Limb (tissue), 2 donors: ENCODE measurements around the gene SURF1.

Experiments
- DNase-seq, 2 donors: peaks; one replicate each; pipeline ENCODE4 v3.0.0-alpha.2; 2016; ENCODE audit errors: extremely low spot score in 2 of 2

SURF1 gene

DNA sequence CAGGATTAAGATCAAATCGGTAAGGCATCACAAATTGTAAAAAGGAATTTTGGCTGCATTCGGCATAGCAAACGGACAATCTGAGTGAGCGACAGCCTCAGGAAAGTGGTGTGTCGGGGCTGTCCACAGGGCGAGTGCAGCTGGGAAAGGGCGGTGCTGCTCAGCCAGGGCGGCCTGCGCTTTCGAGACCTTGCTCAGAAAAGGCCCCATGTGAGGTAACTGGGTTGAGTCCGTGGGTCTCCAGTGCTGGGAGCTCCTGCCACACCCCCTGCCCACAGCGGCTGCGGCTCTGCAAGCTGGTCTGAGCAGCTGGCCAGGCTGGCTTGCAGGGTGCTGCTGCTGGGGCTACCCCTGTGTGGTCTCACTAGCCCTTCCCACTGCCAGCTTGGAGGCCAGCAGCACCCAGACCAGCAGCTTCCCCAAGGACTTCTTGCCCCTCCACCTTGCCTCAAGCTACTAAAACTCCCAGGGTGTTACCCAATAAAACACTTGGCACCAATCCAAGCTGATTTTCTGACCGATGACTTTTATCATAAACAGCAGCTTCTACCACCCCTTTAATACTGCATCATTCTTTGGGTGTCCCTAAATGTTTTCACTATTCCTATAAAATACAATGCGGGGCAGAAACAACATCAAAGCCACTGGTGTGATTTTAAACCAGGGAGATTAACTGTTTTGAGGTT is 6.2 kb upstream of the SURF1 start:
- no peak for DNase-seq

DNA sequence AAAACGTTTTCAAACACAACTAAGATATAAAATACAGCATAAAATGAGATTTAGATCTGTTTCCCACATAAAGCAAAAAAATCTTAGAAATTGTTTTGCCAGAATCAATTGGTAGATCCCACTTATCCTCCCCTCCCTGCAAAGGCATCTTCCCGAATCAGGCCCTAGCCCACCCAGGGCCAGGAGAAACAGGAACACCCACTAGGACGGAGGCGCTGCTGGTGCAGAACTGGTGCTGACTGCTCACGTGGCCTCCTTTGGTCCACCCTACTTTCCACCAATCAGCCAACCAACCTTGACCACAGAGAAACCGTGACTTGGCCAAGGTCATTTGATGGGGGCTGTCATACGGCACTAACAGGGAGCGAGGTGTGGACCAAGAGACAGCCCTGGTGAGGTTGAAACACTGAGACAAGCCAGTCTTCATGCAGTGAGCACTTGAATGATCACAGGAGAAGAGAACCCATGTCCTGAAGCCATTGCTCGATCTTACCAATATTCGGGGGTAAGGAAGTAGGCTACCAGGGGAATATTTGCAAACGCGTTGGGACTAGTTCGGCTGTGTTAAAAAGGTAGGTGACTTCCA is 5.3 kb upstream of the SURF1 start:
- DNase-seq = no peak

DNA sequence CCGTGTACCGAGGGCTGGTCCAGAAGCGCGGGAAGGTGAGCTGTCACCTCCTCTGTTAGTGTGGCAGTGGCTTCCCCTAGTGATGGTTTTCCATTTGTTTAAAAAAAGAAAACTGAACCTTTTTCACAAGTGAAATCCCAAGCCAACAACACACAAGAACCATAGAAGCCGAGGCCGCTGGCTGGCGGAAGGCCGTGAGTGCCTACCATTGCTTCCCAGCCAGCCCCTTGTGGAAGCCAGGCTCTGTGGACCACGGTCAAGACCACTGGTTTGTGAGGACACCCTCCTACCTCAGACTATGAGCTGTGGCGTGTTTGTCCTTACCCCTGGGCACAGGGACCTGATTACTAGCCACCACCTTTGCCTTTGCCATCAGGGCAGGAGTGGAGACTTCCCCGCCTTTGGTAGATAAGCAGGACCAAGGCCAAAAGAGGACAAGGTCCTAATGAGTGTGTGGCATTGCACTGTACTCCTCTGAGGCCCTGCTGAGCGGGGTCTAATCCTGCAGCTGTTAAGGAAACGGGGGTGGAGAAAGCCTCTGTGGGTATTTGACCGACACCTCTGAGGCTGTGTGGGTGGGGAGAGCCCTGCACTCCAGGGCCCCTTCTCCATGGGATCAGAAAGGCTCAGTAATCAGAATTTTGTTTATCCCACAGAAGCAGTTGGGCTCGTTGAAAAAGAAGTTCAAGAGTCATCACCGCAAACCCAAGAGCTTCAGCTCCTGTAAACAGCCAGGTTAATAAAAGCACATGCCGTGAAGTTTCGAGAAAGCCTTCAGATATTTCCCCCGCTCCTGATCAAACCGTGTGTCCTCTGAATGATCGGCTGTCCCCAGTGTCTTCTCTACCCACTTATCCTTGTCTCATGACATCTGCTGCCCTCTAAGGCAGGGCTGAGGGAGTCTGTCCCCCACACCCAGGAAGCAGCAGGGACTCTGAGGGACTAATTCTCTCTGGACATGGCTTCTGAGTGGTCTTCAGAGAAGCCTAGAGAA is 4.4 kb upstream of the SURF1 start:
- DNase-seq = no peak

DNA sequence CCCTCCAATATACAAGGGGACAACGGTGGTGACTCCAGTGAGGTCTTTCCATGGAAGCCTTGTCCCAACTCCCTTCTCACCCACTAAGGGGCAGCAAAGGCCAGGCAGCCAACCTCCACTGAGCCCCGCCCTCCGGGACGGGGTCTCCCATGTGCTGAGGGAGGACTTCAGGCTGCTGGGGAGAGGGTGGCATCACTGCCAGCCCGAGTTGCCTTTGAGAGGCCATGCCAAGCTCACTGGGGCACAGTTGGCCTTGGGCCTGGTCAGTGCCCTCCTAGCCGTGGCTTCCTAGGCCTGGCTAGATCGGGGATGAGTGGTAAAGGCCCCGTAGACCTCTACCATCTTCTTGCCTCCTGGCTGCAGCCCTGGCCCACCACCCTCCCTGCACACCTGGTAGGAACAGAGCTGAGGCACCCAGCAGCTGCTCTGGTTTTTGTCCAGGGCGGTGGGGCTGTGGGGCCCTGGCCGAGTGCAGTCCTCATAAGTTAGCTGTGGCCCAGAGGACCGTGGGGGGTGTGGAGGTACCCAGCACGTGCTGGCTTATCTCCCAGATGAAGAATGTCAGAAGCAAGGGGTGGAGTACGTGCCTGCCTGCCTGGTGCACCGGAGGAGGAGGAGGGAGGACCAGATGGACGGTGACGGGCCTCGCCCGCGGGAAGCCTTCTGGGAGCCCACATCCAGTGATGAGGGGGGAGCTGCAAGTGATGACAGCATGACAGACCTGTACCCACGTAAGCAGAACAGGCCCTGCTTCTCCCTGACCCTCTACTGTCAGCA is 3.3 kb upstream of the SURF1 start:
- no peak for DNase-seq

DNA sequence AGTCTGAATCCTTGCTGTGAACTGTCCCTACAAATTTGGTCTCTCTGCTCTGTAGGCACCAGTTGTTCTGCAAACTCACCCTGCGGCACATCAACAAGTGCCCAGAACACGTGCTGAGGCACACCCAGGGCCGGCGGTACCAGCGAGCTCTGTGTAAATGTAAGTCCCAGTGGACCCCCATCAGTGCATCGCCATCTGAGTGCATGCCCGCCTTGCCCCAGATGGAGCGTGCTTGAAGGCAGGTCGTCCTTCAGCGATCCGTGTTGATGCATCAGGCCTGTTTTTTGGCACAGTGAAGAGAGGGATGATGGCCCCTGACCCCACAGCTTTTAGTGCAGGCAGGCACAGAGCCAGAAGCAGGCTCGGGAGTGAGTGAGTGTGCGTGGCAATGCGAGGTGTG is 1.4 kb upstream of the SURF1 start:
- no peak for DNase-seq

DNA sequence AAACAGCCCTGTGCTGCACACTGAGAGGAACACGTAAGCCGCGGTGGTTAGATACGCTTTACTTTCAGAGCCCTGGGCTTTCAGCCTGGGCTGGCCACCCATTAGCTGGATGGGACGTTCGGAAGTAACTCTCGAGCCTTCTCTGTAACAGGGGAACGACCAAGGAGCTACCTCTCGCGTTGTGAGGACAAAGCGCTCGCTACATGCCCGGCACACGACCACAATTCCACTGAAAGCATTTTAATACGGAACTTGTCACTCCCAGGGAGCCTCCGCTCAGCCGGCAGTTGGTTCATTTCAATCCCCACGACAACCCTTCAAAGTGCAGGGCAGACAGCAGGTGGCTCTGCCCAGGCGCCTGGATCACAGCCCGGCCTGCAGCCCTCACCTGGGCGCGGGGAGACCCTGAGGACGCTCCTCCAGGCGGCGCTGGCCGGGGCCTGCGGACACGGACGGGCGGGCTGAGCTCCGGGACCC is 368 bp downstream of the SURF1 start:
- no peak for DNase-seq

DNA sequence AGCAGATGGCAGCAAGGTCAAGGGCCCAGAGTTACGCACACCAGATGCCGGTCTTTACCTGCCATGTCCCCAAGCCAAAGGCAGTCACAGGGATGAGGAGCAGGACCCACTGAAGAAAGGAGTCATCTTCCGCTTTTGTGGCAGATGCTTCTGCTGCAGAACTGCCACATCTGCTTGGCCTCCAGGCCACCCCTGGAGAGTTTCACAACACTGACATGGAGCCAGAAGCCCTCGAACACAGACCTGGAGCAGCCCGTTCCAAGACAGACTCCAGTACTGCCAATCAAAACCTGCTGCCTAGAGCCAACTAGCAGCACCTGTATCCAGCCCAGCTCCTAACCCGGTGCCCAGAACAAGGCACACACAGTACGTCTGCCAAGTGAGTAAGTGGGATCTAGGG is 1.5 kb downstream of the SURF1 start:
- DNase-seq = no peak

DNA sequence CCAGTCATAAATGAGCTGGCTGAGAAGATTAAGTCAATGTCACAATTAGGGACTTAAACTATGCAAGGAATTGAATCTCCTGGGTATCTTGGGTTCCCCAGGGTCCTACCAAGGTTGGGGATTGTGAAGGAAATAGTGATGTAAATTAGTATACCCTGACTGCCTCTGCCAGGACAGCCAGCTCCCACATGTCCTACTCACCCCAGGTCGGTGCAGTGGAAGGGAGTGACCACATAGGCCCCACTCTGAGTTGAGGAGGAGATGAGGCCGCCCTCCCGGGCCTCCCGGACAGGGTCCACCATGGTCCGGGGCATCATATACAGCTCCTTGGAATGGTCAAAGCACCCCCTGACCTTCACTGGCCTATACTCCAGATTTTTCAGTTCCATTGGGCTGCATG is 2.7 kb downstream of the SURF1 start:
- no peak for DNase-seq

DNA sequence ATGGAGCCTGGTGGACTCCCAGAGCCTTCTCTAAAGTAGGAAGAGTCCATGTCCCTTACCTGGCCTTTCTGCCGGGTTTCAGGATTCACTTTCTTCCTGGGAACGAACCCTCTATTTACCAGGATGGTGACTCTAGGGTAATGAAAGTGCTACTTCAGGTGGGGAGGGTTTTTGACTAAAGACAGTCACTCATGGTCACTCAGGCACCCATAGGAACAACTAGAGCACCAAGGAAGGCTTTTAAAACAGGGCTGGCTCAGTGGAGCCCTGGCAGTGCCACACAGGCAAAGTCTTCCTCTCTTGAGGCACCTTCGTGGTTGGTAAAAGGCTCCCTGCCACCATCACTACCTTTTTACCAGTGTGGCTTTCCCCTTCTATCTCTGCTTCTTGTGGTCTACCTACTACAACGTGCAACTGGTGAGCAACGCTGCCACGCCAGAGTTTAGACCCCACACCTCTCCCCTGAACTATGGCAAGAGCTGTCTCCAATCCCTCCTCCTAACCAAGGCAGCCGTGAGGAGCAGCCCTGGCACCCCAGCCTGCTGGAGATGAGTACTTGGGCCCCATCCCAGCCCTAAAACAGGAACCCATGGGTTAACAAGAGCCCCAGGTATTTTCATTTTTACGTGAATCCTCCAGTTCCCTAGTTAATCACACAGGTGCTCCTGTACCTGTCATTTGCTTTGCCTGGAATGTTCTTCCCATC is 3.5 kb downstream of the SURF1 start:
- DNase-seq = no peak

DNA sequence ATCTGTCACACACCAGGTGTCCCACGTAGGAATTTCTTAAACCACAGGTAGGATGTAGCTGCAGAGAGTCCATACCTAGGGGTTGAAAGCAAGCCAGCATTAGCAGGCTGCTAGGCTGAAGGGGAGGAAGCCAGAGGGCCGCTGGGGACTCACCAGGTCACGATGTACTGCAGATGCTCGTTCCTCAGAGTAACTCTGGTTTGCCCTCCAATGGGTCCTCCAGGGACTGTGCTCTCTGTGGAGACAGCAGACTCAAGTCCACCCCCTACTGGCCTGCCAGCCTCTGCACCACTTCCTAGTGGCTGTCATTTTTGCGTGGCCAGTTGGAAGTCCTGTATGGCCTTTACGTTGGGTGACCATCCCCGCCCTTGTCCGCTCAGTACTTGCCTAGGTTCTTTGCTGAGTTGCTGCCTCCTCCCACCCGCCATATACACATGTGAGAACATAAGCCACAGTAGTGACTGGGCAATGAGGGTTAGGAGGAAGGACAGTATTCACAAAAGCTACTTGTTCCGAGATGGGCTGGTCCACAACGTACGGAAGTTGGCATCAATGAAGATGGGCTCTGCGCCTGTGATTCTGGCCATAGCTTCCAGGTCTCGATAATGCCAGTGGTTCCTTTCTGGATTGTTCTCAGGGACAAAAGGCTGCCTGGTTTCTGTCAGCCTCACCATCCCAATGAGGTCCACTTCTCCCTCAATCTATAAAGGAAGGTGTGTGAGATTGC is 4.2 kb downstream of the SURF1 start:
- DNase-seq = no peak

DNA sequence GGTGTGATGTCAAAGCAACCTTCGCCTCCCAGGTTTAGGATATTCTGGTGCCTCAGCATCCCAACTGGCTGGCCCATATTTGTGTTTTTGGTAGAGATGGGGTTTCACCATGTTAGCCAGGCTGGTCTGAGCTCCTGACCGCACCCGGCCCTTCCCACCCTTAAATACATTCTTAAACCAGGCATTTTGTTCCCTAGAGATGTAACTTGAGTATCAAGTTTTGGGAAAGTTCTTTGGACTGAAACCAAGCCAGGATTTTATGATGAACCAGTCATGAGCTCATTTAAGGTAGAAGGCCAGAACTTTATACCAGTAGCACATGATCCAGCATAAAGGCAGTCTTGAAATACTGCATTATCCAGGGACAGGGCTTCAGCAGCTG is 4.8 kb downstream of the SURF1 start:
- no peak for DNase-seq

DNA sequence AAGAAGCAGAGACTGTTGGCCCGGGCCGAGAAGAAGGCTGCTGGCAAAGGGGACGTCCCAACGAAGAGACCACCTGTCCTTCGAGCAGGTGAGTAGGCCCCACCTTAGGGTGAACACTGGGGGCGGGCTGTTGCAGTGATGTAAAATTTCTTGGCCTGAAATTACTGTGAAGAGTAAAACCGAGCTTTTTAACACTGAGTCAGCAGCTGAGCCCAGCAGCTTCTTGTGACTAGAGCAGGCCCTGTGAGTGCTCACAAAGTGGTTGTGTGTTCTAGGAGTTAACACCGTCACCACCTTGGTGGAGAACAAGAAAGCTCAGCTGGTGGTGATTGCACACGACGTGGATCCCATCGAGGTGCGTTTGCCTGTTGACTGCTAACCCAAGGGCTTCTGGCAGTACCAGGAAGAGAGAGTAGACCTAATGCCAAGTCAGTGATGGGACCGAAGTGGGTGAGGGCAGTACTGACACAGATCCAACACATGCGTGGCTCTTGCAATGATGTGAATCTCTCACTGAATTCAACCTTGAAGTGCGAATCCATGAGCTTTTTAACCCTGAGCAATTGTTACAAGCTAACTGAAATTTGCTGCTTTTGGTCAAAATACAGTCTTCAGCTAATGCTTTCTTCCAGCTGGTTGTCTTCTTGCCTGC is 6.2 kb downstream of the SURF1 start:
- no peak for DNase-seq

DNA sequence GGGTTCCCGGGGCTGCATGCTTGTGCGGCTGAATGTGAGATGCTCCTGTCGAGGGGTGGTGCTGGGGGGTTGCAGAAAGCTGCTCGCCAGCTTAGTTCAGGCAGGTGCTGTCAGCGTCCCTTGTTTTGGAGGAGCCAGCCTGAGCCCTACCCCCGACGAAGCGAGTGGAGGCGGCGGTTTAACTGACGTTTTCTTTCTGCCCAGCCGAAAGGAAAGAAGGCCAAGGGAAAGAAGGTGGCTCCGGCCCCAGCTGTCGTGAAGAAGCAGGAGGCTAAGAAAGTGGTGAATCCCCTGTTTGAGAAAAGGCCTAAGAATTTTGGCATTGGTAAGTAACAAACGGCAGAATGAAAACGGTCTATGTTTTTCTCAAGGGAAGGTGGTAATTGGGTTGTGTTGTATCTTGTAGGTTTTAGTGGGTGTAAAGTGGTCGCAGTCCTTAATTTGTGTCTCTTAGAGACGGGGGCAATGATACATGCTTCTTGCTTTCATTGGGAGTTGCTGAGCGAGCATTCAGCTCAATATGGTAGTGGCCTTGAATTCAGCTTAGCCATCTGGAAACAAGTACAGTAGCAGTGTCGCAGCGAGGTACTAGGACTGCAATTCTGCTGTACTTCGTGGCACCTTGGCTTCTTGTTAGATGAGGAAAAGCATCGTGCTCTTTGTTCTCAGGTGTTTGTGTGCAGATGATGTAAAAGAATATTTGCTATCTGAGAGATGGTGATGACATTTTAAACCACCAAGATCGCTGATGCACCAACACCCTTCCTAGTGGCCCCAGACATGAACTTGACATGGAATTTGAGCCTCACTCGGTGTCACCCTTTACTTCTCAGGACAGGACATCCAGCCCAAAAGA is 7.3 kb downstream of the SURF1 start:
- DNase-seq = no peak

DNA sequence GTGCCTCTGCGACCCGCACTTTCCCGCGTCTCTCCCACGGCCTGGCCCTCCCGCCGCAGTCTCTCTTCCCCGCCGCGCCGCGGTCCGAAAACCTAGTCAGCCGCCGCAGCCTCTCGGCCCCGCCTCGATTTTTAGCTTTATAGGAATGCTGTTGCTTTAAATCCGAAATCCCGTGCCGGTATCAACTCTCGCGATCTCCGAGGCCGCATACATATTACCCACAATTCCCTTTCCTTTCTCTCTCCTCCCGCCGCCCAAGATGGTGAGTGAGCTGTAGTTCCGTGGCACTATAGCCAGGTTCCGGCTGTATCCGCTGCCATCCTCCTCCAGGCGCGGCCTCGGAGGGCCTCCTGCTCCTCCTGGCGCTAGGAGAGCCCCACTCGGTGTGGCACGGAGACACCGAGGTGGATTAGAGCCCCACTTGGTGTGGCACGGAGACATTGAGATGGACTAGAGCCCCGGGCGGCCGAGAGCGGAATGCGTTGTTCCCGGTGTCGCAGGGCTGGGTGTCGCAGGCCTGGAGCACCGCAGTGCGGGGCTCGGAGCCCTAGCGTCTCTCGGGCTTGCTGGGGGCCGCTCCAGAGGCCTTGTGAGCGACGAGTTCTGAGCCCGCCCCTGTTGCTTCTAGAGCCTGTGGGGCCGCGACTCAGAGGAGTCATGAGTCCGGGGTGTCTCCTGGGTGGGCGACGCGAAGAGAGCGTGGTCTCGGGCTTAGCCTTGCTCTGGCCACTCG is 8.1 kb downstream of the SURF1 start, which contains the start of the genes MED22 and RPL7A:
Gene MED22 (minus strand): TSS at position 147 of the 733 bp plus-strand sequence. CDS start 1,469 bp downstream, outside the sequence.
Gene RPL7A (plus strand): TSS at position 234 of the 733 bp plus-strand sequence. CDS start 26 bp downstream, at position 260.
- peak; percentile 94 to 96 for DNase-seq

DNA sequence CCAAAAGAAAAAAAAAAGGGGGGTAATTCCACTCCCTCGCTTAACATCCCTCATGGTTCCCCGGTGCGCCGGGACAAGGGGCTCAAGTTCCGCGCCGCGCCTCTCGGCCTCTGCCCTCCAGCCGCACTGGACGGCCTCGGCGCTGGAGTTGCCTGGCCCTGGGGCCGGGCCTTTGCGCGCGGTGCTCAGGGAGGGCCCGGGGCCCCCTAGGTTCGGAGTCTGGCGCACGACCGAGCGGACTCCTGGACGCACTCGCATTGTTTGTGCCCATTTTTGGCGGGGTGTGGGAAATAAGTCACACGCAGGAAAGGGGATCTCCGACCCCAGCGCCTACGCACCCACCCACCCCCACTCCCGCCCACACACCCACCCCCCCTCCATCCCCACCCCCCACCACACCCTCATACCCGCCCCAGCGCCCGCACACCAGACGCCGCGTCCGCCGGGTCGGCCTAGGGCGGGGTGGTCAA is 8.7 kb downstream of the SURF1 start:
- no peak for DNase-seq

DNA sequence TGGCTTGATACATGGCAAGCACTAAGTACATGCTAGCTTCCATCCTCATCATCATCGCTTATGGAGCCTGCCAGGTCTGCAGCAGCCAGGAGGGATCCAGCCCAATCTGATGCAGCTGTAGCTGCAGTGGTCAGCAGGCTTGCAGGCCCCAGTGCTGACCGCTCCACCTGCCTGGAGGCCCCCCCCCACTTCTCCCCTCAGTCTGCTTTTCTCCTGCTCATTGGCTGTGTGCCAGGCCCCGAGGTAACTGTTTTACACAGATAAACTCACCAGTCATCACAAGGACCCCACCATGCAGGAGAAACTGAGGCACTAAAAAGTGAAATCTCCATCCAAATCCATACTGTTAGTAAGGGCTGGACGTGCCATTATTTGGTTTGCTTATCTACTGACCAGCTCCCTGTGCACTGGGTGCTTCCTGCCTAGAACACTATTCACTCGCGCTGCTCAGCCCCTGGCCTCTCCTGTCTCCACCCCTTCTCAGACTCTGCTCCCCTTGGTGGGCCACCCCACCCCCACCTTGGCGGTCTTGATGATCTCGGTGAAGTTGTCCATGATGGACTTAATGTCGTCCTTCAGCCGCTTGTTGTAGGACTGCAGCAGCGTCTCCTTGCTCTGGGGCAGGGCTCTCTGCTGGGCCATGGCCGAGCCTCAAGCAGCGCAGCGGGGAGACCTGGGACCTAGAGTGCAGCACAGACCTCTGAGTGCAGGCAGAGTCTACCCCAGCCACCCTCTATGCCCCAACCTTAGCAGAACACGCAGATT is 10.1 kb downstream of the SURF1 start:
- DNase-seq = no peak

DNA sequence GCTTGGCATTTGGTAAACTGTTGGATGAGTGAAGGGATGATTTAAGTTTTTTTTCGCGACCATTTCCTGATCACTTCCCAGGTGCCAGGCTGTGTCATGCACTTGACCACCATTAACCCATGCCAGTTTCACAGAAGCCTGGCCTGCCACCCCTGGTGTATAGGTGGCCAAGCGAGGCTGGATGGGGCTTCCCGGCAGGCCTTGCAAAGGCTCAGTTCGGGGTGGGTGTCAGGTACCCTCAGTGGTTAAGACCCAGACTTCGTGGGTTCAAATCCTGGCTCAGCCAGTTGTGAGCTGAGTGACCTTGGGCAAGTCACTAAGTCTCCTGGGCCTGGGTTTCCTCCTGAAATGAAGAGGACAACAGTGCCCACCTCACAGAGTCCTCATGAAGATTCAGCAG is 10.7 kb downstream of the SURF1 start:
- no peak for DNase-seq
